GM18870 (cell line): ENCODE results near the gene AGMO.

Experiments used
- ATAC-seq: cut with Tn5 transposase; IDR thresholded peaks from one replicate; pipeline ENCODE4 v1.9.1; 2021; ENCODE audit warnings: moderate library complexity; ENCODE audit not compliant: unreplicated experiment

The AGMO gene

DNA sequence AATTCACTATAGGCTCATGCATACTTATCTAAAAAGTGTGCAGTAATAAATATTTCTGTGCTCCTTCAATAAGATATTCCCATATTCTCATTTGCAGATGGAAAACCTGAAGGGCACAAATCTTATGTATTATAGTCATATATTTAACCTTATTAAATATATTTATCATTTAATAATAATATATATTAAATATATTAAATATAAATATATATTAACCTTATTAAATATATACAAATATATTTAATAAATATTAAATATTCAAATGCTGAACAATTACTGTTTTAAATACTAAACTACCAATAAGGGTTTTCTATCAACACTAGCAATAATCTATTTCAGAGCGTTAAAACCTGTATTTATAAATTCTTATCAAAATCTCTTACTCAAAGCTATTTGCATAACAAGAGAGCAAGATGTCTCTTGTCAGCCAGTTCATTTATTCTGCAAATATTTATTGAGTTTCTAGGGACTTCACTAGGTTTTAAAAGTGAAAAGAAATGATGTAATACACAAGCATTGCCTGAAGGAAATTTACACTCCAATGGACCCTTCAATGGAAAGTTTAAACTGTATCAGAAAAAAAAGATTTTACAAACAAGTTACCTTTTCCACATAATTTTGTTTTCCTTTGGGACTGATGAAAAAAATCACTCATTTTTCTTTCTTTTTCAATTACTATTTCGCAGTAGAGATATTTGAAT, 159.2 kb downstream of the AGMO start:
- no peak for ATAC-seq

DNA sequence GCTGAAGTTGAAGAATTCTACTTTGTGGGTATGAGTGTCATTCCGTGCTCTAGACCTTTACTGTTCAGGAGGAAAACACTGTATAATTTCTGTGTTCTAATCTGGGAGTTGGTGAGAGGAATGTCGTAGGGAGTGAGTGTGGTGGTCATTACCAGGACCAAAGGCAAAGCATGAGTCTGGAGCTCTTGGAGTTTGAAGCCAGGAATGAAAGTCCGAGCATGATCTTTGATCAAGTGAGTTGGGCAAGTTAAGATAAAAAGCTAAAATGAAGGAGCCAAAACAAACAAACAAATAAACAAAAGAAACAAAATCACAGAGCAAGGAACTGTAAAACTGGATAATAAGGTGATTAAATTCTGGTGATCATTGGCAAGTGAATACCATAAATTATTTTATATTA, 161.4 kb downstream of the AGMO start:
- ATAC-seq = no peak

DNA sequence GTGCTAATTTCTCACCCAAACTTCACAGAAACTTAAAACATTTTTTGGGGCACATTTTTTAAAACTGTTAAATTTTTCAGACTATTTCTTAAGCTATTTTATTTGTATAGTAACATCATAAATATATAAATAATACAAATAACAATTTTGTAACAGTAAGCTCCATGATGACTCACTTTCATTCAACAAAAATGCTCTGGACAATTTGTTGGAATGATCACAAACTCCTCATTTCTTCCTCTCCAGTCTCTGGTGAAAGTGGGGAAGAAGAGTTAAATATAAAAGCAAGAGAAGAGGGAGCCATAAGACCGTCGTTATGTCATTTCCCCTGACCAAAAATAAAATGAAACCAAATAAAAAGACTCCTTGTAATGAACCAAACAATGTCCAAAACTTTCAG, 162.4 kb downstream of the AGMO start:
- no peak for ATAC-seq

DNA sequence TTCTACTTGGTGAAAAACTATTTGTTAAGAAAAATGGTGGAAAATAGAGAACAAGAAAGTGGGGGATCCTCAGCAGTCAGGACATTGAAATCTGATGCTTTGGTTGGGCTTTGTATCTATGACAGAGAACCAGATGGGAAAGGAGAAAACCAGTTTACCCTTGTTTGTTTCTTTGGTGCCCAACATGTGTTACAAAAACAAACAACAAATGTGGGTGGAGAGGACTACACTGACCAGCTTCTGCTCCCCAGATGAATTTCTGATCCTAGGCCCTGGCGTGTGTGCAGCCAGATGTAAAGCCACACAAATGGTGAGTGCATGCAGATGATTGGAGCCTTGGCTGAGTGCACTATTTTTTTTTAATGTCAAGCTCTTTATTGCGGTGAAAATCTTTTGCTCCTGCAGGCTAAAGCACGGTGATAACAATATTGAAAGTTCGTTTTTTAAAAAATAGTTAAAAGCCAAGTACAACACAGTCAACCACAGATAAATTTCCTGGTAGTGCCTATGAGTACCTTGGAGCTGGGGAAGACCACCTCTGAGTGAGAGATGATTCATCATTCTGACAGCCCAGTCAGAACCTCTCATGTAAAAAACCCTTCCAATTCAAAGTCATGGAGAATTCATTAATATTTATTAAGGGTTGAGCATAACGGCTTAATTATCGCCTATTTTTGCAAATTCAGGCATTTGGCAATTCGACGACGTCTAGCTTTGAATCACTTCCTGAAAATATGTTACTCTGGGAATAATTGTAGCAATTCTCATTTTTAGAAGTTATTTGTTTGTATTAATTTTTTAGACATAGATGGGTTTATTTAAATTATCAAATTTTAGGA, 163.7 kb downstream of the AGMO start:
- ATAC-seq = no peak

DNA sequence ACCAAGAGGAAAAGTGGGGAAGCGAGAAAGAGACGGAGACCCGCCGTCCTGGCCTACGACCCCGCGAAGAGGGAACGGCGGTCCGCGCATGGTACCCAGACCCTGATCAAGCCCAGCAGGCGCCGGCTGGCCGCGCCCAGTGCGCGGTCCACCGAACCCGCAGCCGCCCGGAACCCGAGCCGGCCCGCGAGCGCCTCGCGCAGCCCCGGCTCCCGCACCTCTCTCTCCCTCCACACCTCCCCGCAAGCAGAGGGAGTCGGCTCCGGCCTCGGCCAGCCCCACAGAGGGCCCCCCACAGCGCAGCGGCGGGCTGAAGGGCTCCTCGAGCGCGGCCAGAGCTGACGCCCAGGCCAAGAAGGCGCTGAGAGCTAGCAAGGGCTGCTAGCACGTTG, 164.7 kb downstream of the AGMO start:
- ATAC-seq = no peak

DNA sequence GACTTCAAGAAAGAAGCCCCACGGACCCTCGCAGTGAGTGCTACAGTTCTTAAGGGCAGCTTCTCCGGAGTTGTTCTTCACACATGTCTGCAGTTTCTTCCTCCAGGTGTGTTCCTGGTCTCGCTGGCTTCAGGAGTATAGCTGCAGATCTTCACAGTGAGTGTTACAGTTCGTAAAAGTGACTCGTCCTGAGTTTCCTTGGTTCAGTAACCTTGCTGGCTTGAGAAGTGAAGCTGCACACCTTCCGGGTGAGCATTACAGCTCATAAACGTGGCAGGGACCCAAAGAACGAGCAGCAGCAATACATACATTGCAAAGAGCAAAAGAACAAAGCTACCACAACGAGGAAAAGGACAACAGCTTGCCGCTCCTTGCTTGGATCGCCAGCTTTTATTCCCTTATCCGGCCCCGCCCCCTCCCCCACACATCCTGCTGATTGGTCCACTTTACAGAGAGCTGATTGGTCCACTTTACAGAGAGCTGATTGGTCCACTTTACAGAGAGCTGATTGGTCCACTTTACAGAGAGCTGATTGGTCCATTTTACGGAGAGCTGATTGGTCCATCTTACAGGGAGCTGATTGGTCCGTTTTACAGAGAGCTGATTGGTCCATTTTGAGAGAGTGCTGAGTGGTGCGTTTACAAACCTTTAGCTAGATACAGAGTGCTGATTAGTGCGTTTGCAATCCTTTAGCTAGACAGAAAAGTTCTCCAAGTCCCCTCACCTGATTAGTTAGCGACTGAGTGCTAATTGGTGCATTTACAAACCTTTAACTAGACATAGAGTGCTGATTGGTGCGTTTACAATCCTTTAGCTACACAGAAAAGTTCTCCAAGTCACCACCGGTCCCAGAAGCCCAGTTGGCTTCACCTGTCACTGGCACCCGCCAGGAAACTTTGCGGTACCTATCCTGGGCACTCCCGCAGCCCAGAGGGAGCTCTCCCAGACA, 165.3 kb downstream of the AGMO start:
- no peak for ATAC-seq

DNA sequence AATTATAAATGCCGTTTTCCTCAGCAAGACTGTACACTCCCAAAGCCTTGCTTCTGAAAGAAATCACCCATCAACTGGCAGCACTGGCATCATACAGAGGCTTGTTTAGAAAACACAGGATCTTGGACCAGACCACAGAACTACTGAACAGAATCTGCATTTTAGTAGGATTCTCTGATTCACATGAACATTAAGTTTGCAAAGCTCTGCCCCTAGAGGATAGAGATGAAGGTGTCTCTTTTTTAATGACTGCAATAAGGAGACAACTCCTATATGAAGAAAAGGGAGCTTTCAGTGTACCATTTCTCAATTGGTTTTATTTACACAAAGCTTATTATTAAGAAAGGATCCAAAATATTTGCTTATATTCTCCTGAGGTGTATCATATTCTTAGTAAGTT, 172.7 kb downstream of the AGMO start:
- no peak for ATAC-seq

DNA sequence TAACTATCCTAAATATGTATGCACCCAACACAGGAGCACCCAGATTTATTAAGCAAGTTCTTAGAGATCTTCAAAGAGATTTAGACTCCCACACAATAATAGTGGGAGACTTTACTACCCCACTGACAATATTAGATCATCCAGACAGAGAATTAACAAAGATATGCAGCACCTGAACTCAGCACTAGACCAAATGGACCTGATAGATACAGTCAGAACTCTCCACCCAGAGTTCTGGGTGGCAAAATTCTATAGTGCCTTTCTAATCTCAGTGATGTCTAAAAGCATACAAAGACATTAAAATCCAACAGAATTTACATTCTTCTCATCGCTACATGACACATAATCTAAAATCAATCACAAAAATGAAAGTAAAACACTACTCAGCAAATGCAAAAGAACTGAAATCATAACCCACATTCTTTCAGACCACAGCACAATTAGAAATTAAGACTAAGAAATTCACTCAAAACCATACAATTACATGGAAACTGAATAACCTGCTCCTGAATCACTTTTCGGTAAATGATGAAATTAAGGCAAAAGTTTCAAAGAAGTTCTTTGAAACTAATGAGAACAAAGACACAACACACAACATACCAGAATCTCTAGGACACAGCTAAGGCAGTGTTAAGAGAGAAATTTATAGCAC, 183.2 kb downstream of the AGMO start:
- ATAC-seq = no peak

DNA sequence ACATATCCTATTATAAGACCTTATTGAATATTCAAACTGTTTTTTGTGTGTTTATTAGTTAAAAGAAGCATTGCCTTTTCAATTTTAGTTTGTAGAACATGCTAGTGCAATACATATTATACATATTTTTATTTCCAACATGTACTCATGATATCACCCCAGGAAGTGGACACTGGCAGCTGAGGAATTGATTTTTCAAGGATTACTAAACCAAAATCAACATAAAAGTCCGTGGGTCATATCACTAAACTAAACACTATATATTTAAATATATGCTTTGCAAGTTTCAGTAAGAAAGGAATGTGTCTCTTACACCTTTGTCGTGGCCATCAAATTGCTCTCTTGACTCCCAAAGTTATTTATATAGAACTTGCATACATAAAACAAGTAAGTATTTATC, 185.2 kb downstream of the AGMO start:
- ATAC-seq = no peak

DNA sequence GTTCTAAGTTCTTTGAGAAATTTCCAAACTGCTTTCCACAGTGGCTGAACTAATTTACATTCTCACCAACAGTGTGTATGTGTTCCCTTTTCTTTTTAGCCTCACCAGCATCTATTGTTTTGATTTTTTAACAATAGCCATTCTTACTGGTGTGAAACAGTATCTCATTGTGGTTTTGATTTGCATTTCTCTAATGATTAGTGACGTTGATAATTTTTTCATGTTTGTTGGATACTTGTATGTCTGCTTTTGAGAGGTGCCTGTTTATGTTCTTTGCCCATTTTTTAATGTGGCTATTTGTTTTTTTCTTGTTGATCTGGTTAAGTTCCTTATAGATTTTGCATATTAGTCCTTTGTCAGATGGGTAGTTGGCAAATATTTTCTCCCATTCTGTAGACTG, 191.4 kb downstream of the AGMO start:
- no peak for ATAC-seq

DNA sequence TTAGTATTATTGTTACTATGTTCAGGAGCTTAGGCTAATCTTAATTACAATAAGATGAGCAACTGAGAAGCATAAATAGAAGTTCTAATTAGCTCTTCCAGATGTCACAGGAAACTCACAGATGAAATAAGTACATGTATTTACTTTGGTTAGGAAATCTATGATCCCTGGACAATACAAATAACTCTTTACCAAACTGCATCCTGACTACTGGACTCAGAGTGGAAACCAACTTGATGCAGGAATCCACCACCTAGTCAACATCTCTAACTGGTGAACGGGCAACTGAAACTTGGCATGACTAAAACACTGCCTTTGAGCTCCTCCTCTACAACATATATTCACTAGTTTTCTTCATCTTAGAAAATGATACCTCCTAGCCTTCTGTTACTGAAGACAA, 193.2 kb downstream of the AGMO start:
- ATAC-seq = no peak

DNA sequence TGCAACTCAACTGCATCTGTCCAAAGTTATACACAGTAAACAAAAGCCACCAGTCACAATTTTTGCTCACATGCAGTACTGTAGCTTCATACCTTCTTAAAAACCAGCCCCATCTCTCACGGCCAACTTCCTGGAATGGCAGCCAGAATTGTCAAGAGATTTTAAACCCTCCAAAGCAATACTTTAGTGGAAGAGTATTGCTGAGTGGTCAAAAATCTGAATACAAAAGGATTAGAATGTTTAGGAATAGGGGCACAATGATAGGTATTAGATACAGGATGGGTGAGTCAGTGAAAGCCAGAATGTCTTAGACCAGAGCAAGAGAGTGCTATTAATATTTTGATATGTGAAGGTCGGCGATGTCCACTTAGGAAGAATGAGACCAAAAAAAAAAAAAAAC, 193.9 kb downstream of the AGMO start:
- ATAC-seq = no peak

DNA sequence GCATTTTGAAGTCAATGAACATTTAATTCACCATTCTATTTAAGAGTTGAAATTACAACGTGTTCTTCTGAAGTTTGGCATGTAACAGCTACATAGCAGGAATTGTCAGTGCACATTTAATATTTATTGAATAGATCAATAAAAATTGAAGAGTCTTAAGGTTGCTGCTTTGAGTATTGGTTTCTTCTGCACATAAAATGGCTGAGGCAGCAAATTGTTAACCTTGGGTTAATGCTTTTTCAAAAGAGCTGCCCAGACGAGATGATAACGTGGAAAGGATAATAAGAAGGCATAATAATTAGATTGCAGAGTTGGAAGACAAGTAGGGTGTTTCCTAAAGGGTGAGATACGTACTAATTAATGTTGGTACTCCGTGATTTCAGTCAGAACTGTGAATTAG, 203.7 kb downstream of the AGMO start:
- no peak for ATAC-seq

DNA sequence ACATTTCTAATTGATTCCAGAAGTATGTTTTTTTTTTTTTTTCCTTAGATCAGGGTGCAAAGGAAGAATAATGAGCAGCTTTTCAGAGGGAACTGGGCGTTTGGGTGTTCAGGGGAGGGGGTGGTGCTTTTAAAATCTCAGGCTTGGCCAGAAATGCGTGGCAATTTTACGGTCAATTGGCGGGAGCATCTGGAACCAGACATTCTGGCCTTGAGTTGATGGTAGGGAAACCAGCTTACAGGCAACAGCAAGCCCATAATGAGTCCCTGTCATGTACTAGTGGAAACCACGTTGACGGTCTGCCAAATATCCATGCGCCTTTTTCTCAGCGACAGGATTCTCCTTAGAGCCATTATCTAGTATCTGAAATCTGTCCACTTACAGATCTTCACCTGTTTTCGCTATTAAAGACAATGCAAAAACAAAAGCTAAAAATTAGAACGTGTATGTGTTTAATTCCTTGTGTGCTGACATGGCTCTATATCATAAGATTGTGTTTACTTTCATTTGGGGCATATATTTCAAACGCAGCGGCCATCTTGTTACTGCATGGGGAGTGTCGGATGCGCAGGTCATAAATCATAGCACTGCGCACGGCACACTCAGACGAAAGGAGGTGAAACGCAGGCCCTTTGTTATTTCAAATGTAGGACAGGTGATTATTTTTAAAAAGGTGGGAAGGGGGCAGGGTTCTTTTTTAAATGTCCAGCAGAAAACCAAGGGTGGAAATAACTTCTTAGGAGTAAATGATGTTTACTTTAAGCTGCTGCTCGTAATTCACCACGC, 209.2 kb downstream of the AGMO start:
- no peak for ATAC-seq

DNA sequence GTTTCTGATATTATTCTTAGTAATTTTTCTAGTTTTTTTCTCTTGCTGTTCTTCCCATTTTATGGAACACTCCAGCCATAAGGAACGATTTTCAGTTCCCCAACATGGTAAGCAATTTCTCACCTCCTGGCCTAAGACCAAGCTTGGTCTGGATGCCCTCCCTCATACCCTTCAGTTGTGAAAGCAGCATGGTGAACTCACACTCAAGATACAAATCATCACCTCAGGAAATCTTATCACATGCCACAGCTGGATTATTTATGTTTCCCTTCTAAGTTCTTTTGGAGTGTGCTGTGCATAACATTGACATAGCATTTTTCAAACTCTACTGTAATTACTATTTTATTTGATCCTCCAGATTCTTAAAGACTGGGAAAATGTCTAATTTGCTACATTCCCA, 216.6 kb downstream of the AGMO start:
- ATAC-seq = no peak

DNA sequence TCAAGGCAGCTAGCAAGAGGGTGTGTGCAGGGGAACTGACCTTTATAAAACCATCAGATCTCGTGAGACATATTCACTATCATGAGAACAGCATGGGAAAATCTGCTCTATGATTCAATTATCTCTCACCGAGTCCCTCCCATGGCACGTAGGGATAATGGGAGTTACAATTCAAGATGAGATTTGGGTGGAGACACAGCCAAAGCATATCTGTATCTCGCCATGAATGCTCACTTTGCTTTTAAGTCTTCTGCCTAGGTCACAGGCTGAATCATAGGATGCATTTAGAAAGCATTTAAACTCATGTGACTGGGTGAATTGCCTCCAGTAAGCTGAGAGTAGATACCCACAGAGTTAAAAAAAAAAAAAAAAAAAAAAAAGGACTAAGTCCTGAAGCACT, 220.0 kb downstream of the AGMO start:
- no peak for ATAC-seq

DNA sequence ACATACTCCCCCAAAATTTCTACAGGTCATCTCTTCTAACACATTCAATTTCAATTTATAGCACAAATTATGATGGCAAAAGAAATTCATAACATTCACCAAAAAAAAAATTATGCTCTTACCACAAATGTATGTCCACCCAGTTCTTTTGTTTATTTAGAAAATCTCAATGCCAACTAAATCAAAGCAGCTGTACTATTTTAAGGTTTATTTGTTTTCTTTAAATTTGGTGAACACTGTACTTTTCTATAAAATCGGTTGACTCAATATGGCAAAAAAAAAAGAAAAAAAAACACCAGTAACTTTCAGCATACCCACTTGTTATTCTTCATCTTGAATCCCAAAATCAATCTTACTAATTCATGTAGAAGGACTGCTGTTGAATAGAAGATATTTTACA, 225.7 kb downstream of the AGMO start:
- no peak for ATAC-seq

DNA sequence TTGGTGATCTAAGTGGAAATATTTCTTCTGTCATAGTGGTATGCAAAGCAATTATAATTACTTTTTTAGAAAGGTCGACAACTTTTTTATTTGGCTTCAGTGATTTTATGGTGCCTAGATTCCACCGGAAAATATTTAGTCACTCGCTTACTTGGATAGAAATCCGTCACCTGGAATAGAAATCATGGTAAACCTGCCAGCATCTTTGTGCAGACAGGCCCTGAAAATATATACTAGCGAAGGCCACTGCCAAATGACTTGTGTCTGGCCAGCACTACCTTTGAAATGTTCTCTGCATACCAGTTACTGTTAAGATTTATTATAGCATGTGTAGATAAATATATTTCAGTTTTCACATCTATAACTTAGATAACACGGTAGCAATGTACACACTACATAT, 226.4 kb downstream of the AGMO start:
- ATAC-seq = no peak

DNA sequence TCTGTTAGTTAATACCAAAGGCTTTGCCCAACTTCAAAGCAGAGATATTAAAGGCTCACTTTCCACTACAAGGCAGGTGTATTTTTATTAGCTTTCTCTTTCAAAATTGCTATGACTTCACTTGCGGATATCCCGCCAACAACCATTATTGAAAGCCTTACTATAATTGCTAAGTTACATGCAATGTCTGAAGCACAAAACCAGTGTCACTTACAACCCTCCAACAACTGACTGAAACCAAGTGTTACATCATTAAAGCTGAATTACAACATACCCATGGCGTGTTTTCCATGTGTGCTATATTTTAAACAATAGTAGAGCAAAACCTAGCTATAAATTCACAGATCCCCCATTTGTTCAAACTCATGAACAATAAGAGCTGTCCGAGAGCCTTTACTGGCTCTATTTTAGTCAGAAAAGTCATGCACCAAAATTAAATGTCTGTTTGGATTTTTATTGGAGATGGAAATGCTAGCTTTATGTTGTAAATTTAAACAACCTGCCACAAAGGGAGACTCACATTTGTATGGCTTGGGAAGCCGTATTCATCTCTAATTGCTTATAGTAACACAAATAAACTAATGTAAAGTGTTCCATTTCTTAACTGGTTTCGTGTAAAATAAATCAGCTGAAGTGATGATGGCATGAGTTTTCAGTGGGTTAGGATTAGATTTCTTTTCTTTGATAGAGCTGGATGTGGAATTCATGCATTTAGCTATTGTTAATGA, 227.1 kb downstream of the AGMO start:
- no peak for ATAC-seq

DNA sequence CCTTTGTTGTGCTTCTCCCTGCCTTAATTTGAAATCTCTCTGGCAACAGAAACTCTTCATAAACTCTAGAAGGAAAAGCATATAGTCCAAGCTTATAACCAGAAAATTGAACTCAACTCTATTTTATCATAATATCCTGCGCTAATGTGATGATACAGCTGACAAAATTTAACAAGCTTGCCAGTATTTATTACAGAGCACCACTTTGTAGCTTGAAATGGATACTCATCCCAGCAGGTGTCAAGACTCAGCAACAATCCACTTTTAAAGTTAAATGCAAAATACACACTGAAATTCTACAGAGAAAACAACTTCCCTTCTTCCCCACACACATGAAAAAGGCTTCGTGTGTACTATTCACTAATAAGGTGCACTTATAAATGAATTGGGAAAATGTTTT, 228.9 kb downstream of the AGMO start:
- no peak for ATAC-seq
